Ramos (cell line): Measurements from ENCODE around the gene ADGRV1.
"Not testable (repeated sequence)": the region's sequence is repeated elsewhere in the genome, so short reads cannot be mapped to it uniquely, and the experiment has no call there.

Experiments used
- in situ Hi-C: fragments of 300-500 bp; cut with MboI; formaldehyde crosslinking; loops from one replicate; pipeline ENCODE4 v1.14.3; 2022; ENCODE audit warnings: low sequenced_read_pairs; ENCODE audit not compliant: unreplicated experiment

ADGRV1 gene

GRCh38 chr5:90593083-90593482, 34.5 kb downstream of the ADGRV1 start:
- in situ Hi-C loops = not testable (repeated sequence)

- in situ Hi-C loops = not testable (repeated sequence)
Observed at GRCh38 chr5:90595766-90596165, 37.2 kb downstream of the ADGRV1 start.

GRCh38 chr5:90598293-90598692, 39.7 kb downstream of the ADGRV1 start:
- in situ Hi-C loops = no loop called here

- in situ Hi-C loops = not testable (repeated sequence)
Observed at GRCh38 chr5:90600307-90600706, 41.7 kb downstream of the ADGRV1 start.

- in situ Hi-C loops = no loop called here
Observed at GRCh38 chr5:90601468-90601867, 42.9 kb downstream of the ADGRV1 start.

GRCh38 chr5:90602681-90603080, 44.1 kb downstream of the ADGRV1 start:
- in situ Hi-C loops = no loop called here

- in situ Hi-C loops = no loop called here
Observed at GRCh38 chr5:90606539-90606938, 47.9 kb downstream of the ADGRV1 start.

- in situ Hi-C loops = no loop called here
Observed at GRCh38 chr5:90612919-90613318, 54.3 kb downstream of the ADGRV1 start.

GRCh38 chr5:90613459-90613858, 54.9 kb downstream of the ADGRV1 start:
- in situ Hi-C loops = no loop called here

GRCh38 chr5:90613918-90614504, 55.4 kb downstream of the ADGRV1 start:
- in situ Hi-C loops = no loop called here

GRCh38 chr5:90615355-90615754, 56.8 kb downstream of the ADGRV1 start:
- in situ Hi-C loops = no loop called here

GRCh38 chr5:90618071-90618470, 59.5 kb downstream of the ADGRV1 start:
- in situ Hi-C loops = no loop called here

GRCh38 chr5:90619762-90620161, 61.2 kb downstream of the ADGRV1 start:
- in situ Hi-C loops = not testable (repeated sequence)

- in situ Hi-C loops = no loop called here
Observed at GRCh38 chr5:90621848-90622247, 63.3 kb downstream of the ADGRV1 start.

GRCh38 chr5:90626493-90626892, 67.9 kb downstream of the ADGRV1 start:
- in situ Hi-C loops = no loop called here

- in situ Hi-C loops = no loop called here
Observed at GRCh38 chr5:90628492-90628891, 69.9 kb downstream of the ADGRV1 start.

GRCh38 chr5:90632791-90633190, 74.2 kb downstream of the ADGRV1 start:
- in situ Hi-C loops = no loop called here

- in situ Hi-C loops = no loop called here
Observed at GRCh38 chr5:90636948-90637347, 78.4 kb downstream of the ADGRV1 start.

- in situ Hi-C loops = no loop called here
Observed at GRCh38 chr5:90637731-90638130, 79.1 kb downstream of the ADGRV1 start.

- in situ Hi-C loops = no loop called here
Observed at GRCh38 chr5:90638878-90639277, 80.3 kb downstream of the ADGRV1 start.

- in situ Hi-C loops = no loop called here
Observed at GRCh38 chr5:90640484-90641059, 82.0 kb downstream of the ADGRV1 start.

GRCh38 chr5:90641528-90641927, 82.9 kb downstream of the ADGRV1 start:
- in situ Hi-C loops = no loop called here
